HG02588 (cell line): ENCODE results near the gene UPK2.
"Not testable (repeated sequence)": the region's sequence is repeated elsewhere in the genome, so short reads cannot be mapped to it uniquely, and the experiment has no call there.

ENCODE experiments used
- ATAC-seq: cut with Tn5 transposase; IDR thresholded peaks from one replicate; pipeline ENCODE4 v1.9.1; 2021; ENCODE audit warnings: mild to moderate bottlenecking, moderate library complexity; ENCODE audit not compliant: unreplicated experiment

Gene UPK2

DNA sequence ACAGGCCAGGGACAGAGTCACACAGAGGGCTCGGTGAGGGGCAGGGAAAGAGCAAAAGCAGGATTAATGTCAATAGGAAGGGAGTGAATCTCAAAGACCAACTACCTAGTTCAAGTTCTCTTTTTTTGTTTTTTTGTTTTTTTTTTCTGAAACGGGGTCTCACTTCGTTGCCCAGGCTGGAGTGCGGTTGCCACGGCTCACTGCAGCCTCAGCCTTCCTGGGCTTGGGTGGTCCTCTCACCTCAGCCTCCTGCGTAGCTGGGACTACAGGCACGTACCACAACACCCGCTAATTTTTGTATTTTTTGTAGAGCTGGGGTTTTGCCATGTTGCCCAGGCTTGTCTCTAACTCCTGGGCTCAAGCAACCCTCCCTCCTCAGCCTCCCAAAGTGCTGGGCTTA is 20.7 kb upstream of the UPK2 start:
- ATAC-seq = no peak

DNA sequence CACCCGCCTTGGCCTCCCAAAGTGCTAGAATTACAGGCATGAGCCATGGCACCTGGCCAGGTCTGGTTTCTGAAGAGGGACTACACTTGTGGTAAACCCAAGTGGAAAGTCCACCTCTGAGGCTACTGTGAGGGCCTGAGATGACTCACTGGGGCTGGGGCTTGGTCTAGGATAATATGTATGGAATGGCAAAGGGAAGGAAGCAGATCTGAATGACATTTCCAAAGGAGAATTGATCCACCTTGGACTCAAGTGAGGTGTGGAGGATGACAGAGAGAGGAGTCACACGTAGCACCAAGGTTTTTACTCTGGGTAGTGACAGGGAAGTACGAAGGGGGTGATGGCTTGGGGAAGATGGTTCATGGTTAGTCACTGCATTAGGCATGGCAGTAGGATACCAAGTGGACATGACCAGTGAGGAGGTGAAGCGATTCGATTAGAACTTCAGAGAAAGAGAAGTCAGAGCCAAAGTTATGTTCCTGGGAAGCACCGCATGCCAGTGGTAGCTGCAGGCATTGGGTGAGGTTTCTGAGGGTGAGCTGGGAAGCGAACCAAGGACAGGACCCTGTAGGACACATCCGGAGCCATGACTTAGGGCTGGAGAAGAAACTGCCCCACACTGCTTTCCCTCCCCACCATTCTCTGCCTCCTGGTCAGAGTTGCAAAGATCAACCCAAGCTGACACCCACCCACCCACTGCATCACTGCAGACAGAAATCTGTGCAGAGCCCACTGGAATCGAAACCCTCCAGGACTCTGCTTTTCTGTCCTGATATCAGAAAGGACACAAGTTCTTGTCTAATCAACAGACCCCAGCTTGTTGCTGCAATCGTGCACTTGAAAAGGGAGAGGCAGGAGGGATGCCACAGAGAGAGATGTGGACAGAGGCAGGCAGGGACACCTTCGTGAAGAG is 17.4 kb upstream of the UPK2 start:
- ATAC-seq = no peak

DNA sequence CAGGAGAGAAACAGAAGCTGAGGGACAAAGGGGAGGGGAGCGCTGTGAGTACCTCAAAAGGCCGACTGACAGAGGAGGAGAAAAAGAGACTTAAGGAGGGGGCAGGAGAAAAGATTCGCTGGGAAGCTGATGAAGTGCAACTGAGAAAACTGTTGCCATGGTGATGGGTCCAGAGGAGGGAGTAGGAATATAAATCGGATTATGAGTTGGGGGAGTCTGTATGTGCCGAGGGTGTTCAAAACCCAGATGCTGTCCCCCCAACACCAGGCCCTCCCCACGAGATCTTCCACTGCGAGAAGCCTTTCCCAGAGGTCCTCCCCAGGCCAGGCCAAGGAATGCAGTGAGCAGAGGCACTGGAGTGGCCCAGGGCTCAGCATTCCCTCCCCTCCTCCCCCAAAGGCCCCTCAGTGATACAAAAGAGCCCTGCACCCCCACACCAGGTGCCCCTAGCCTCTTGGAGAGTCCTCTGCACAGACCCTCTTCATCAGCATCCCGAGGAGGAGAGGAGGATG is 16.6 kb upstream of the UPK2 start:
- no peak for ATAC-seq

DNA sequence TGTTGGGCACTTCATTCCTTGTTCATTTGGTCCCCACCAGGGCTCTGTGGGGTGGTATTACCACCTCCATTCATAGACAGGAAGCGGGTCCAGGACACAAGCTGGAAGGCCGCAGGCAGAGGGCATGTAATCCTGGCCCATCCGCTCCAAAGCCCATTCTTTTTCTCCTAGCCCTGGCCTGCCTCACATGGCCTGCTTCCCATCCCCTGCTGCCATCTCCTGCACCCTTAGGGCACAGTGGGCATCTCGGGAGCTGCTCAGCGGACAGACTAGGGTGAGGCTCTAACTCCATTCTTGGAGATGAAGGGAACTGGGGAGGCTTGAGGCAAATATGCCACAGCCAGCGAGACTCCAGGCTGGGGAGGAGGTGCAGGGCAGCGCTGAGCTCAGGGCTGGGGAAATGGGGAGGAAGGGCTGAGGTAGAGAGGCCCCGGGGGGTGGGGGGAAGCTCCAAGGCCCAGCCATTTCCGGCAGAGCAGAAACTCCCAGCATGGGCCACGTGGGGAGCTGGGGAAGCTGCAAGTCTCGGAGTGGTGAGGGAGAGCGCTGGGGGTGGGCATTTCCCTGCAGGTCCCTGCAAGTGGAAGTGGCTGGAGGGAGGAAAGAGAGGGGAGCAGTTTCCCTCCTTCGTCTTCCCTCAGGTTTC is 16.0 kb upstream of the UPK2 start:
- ATAC-seq = no peak

DNA sequence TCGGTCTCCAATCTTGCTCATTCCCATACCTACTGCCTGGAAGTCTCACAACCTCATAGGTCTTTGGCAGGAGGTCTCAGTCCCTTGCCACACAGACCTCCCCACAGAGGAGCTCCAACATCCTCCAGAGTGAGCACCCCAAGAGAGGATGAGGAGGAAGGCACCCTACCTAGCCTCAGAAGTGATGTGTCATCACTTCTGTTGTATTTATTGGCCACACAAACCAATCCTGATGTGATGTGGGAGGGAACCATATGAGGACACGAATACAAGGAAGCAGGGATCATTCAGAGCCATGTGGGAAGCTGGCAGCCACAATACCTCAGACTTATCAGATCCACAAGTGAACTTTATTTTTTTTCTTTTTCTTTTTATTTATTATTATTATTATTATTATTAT is 9.0 kb upstream of the UPK2 start:
- ATAC-seq = no peak

DNA sequence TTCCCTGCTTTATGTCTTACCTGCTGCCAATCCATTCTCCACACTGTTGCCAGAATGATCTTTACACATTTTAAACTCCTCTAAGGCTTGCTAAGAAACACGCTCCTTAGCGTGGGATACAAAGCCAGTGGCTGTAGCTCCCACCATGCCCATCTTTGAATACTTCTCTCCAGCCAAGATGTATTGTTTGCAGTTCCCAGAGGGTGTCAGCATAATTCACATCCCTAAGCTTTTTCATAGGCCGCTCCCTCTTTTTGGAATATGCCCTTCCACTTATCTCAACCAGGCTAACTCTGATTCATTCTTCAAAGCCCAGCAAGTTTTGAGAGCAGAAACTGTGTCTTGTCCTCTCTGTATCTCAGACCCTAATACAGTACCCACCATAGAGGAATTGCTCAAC is 8.1 kb upstream of the UPK2 start:
- no peak for ATAC-seq

DNA sequence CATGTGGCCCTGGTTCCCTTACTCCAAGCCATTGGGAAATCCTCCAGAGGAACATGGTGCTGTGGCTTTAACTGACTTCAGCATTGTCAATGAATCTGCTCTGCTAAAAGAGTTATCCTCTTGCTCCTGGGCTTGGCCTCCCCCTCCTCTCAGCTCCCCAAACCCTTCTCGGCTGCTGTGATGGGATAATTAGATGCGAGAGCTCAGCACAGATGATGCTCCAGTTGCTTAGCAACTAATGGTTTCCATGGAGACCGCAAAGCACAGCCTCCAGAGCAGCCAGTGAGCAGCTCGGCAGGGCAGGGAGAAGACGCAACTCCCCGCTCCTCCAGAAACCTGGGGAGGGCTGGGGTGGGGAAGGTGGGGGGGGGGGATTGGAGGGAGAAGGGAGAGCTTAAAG is 2.8 kb upstream of the UPK2 start:
- ATAC-seq = no peak

DNA sequence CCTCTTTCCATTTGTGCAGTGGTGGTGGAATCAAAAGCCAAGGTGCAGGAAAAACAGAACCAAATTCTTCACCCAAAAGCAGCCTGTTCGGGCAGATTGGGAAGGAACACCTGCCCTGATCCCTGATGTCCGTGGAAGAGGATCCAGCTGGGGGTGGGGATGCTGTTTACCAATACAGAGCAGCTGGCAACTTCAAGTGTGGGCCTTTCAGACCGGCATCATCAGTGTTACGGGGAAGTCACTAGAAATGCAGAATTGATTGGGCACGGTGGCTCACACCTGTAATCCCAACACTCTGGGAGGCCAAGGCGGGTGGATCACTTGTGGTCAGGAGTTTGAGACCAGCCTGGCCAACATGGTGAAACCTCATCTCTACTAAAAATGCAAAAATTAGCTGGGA is 2.1 kb upstream of the UPK2 start:
- ATAC-seq = not testable (repeated sequence)

DNA sequence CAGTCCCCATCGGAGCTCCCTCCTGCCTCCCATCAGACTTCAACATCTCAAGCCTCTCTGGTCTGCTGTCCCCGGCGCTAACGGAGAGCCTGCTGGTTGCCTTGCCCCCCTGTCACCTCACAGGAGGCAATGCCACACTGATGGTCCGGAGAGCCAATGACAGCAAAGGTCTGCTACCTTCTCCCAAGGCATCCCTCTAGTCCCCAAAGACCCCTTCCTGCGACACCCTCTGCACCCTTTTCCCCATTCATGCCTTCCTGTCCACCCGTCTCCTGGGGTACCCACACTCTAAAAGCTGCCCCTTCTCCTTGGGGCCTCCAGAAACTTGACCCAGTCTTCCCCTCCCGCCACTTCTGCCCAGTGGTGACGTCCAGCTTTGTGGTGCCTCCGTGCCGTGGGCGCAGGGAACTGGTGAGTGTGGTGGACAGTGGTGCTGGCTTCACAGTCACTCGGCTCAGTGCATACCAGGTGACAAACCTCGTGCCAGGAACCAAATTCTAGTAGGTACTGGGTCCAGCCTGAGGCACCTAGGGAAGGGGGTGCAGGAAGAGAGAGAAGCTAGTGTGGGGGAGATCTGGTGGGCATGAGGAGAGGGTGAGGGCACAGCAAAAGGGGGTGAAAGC is 860 bp downstream of the UPK2 start:
- no peak for ATAC-seq

DNA sequence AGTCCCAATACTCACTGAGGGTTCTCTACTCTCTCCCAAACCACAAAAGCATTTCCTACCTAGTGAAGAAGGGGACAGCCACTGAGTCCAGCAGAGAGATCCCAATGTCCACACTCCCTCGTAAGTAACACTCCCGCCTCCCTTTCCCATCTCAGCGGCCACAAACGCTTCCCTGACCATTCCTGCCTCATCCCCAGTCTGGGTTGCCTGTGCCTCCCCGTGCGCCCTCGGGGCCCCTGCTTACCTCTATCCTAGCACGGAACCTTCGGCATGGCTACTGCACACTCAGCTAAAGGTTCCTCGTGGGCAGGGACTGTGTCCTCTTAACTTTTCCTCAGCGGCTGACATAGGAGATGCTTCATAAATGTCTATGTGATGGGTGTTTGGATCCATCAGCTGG is 1.5 kb downstream of the UPK2 start:
- no peak for ATAC-seq

DNA sequence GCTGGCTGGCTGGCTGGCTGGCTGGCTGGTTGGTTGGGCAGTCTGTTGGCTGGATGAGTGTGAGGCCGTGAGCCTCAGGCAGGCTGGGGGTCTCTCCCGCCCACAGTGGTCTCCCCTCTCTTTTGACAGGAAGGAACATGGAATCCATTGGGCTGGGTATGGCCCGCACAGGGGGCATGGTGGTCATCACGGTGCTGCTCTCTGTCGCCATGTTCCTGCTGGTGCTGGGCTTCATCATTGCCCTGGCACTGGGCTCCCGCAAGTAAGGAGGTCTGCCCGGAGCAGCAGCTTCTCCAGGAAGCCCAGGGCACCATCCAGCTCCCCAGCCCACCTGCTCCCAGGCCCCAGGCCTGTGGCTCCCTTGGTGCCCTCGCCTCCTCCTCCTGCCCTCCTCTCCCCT is 1.9 kb downstream of the UPK2 start:
- ATAC-seq = no peak

DNA sequence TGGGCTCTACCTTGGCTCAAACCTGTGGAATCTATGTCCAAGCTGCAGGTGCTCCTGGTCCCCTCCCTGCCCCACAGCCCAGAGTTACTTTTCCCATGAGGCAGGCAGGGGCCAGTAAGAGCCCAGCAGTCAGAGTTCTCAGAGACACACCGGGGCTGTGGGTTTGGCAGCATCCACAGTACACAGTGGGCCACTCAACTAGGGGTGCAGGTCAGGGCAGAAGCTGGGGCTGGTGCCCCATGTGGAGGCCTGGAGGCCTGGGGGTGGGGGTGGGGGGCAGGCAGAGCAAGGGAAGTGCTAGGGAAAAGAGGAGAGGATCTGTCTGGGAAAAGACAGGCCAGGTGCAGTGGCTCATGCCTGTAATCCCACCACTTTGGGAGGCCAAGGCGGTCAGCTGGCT is 2.5 kb downstream of the UPK2 start:
- no peak for ATAC-seq

DNA sequence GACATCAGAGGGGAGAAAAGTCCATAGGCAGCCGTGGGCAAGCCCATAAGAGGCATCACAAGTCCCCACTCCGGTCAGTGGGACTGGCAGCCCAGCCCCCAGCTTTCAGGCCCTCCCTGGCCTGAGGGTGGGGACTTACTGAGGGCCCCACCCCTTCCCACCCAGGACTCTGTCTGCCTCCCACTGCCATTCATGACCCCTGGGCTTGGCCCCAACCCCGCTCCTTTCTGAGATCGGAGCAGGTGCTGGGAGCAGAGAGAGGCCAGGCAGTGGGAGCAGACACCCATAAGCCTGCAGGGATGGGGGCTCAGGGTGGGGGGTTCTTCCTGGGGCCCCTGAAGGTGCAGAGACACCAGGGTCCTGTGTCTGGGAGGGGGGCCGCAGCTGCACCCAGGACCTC is 5.1 kb downstream of the UPK2 start:
- no peak for ATAC-seq

DNA sequence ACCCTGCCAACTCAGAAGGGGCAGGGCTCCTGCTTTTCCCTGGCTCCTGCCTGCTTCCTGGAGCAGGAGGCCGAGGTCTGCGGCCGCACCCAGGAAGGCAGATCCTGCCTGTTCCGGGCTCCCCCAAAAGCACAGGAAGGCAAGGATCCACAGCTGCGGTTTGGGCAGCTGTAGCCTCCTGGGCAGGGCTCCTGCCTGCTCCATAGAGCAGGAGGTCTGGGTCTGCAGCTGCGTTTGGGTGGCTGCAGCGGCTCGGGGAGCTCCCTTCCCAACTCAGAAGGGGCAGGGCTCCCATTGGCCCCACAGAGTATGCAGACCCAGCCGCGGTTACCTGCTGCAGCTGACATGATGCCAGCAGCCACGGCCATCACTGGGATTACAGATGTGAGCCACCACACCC is 5.5 kb downstream of the UPK2 start:
- ATAC-seq = no peak

DNA sequence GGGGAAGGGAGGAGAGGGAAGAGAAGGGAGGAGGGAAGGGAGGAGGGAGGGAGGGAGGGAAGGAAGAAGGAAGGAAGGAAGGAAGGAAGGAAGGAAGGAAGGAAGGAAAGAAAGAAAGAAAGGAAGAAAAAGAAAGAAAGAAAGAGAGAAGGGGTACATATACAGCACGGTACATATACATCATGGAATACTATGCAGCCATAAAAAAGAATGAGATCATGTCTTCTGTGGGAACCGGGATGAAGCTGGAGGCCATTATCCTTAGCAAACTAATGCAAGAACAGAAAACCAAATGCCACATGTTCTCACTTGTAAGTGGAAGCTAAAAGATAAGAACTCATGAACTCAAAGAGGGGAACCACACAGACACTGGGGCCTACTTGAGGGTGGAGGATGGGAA is 13.4 kb downstream of the UPK2 start:
- ATAC-seq = not testable (repeated sequence)

DNA sequence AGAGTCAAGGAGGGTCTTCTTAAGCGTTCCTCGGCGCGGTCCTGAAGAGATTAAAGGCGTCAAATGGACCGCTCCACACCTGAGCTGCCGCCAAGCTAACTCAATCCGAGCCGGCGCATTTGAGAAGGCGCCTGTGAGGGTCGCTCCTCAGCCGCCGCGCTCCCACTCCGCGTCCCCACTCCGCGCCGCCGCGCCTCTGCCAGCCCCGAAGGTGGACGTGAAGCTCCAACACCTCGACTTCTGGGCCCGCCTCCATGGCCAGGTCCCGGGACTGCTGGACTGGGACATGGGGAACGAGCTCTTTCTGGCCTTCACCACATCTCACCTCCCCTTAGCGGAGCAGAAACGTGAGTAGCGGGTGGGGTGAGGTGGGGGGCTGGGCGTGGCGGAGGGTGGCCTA is 15.5 kb downstream of the UPK2 start, which contains the start of gene FOXR1:
Gene FOXR1, plus strand, starts transcription at position 116 of the 400 bp plus-strand sequence. Its CDS starts 171 bp downstream, at position 287.
- ATAC-seq = no peak

DNA sequence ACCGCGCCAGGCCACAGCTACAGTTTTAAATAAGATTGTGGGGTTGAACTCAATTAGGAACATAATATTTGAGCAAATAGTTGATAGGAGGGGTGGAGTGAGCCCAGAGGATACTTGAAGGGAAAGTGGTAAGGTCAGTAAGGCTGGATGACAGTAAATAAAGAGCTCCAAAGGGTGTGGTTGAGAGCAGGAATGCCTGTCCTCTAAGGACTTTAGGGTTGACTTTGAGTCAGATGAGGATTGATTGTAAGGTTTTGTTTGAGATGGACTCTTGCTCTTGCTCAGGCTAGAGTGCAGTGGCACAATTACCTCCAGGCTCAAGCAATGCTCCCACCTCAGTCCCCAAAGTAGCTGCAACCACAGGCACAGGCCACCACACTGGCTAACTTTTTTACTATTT is 17.9 kb downstream of the UPK2 start:
- no peak for ATAC-seq

DNA sequence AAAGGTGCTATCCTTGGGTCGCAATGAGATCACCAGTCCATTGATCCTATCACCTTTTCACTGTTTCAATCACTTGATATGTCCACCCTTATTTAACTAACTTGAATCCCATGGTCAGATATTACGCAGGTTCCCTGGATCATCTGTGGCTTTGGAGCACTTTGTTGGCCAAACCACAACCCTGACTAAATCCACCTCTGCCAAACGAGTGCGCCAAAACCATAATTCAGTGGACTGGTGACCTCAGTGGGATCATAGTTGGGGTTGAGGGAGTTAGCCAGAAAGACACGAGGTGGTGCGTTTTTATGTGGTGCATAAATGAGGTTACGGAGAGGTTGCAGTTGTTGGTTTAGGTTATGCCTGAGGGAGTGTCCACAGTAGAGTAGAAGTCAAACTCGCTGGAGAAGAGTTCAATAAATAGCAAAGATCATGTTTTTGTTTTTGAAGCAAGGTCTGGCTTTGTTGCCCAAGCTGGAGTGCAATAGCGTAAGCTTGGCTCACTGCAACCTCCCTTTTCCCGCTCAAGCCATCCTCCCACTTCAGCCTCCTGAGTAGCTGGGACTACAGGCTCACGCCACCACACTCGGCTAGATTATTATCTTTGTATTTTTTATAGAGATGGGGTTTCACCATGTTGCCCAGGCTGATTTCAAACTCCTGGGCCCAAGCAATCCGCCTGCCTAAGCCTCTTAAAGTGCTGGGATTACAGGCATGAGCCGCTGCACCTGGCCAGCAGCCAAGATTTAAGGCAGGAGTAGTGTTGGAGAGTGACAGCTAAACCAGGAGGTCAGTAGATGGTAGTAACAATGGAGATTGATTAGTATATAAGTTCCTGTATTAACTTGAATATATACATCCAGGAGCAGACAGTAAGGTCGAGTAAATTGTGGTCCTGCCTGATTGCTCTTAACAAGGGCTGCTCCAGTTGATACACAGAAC is 19.9 kb downstream of the UPK2 start:
- ATAC-seq = no peak

DNA sequence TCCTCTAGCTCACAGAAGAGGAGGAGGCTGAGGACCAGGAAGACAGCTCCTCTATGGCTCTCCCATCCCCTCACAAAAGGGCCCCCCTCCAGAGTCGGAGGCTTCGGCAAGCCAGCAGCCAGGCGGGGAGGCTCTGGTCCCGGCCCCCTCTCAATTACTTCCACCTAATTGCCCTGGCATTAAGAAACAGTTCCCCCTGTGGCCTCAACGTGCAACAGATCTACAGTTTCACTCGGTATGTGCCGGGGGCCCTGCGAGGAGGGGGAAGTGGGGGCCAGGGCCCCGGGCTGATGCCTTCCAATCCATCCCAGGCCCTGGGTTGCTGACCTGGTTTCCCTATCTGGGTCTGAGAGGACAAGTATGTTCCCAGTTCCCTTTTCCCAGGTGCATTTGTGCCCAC is 23.3 kb downstream of the UPK2 start:
- ATAC-seq = no peak

DNA sequence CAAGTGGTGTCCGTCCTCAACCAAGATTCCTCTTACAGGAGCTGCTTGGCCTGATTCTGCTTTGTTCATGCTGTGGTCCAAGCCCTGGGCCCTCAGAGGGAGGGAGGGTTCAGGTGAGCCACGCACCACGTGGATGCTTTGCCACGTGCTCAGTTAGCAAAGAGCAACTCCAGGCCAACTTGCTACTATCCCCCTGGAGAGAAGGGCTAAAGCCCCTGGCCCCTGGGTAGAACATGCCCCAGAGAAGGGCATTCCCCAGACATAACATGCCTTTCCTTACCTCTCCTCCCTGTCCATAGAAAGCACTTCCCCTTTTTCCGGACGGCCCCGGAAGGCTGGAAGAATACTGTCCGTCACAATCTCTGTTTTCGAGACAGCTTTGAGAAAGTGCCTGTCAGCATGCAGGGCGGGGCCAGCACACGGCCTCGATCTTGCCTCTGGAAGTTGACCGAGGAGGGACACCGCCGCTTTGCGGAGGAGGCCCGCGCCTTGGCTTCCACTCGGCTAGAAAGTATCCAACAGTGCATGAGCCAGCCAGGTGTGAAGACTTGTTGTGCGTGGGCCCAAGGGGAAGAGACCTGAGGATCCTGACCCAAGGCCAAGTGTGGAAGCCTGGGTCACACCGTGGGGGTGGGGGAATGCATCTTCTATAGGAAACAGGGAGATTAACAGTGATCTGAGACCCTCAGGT is 24.2 kb downstream of the UPK2 start:
- no peak for ATAC-seq
